Activated T-helper 9 cell treated with anti-CD3 and anti-CD28 coated beads, Interleukin-2, amount 50 U/mL, for 16 hours (primary cell): ENCODE results near the gene STAT2.
A peak's percentile ranks its signal among the peaks of the same experiment; 100 is the strongest.
"Not testable (repeated sequence)": the region's sequence is repeated elsewhere in the genome, so short reads cannot be mapped to it uniquely, and the experiment has no call there.

Source experiments
- DNase-seq: peaks from one replicate; pipeline ENCODE4 v3.0.0-alpha.2; 2020; ENCODE audit warnings: low read depth

STAT2 gene

GRCh38 chr12:56362130-56363059 lies 2.5 kb upstream of the STAT2 start, which contains the start of gene APOF:
Gene APOF, minus strand, starts transcription at chr12:56362857. Its CDS starts 112 bp downstream, at chr12:56362745.
- DNase-seq: no peak

GRCh38 chr12:56361487-56362129 lies 1.7 kb upstream of the STAT2 start:
- no peak for DNase-seq

- no peak for DNase-seq
Measured at GRCh38 chr12:56358836-56359532, 923 bp downstream of the STAT2 start.

GRCh38 chr12:56351325-56351724 lies 8.6 kb downstream of the STAT2 start:
- no peak for DNase-seq

- no peak for DNase-seq
Measured at GRCh38 chr12:56350662-56351061, 9.2 kb downstream of the STAT2 start.

- no peak for DNase-seq
Measured at GRCh38 chr12:56348776-56349175, 11.1 kb downstream of the STAT2 start.

GRCh38 chr12:56347255-56347654 lies 12.7 kb downstream of the STAT2 start:
- DNase-seq: not testable (repeated sequence)

- DNase-seq: no peak
Measured at GRCh38 chr12:56346675-56347074, 13.2 kb downstream of the STAT2 start.

GRCh38 chr12:56342290-56342689 lies 17.6 kb downstream of the STAT2 start:
- not testable (repeated sequence) for DNase-seq

- DNase-seq: no peak
Measured at GRCh38 chr12:56341616-56342015, 18.3 kb downstream of the STAT2 start.

GRCh38 chr12:56339158-56339422 lies 20.8 kb downstream of the STAT2 start:
- no peak for DNase-seq

- peak; percentile 80 for DNase-seq
Measured at GRCh38 chr12:56338308-56339157, 21.4 kb downstream of the STAT2 start, which contains the start of gene IL23A. Gene IL23A, plus strand, starts transcription at chr12:56338884. Its CDS starts 161 bp downstream, at chr12:56339045.

GRCh38 chr12:56337753-56338251 lies 22.1 kb downstream of the STAT2 start:
- DNase-seq: no peak

- no peak for DNase-seq
Measured at GRCh38 chr12:56336361-56337167, 23.3 kb downstream of the STAT2 start.

GRCh38 chr12:56335527-56335926 lies 24.4 kb downstream of the STAT2 start:
- not testable (repeated sequence) for DNase-seq

- no peak for DNase-seq
Measured at GRCh38 chr12:56334490-56334793, 25.5 kb downstream of the STAT2 start.

GRCh38 chr12:56333679-56334489 lies 26.0 kb downstream of the STAT2 start, which contains the start of gene PAN2:
Gene PAN2, minus strand, starts transcription at chr12:56334000. Its CDS starts 906 bp downstream, at chr12:56333094.
- DNase-seq: peak; percentile 87

GRCh38 chr12:56333197-56333678 lies 26.7 kb downstream of the STAT2 start:
- no peak for DNase-seq

- no peak for DNase-seq
Measured at GRCh38 chr12:56332512-56333196, 27.3 kb downstream of the STAT2 start.
